HEK293 (cell line): ENCODE measurements around the gene PCDHA6.

Experiments used
- CTCF ChIP-seq: fragments of 450-650 bp; formaldehyde crosslinking; IDR thresholded peaks from 2 replicates; pipeline ENCODE4 v1.5.1; 2016; ENCODE audit warnings: missing biosample characterization, missing genetic modification characterization
- PBX3 ChIP-seq: sonication (generic); formaldehyde crosslinking; IDR thresholded peaks from 2 replicates; pipeline ENCODE4 v1.8.1; 2022; ENCODE audit warnings: mild to moderate bottlenecking, moderate library complexity, missing genetic modification reagents
- ZNF23 ChIP-seq: fragments of 450-650 bp; formaldehyde crosslinking; IDR thresholded peaks from 2 replicates; pipeline ENCODE4 v1.5.1; 2016; ENCODE audit warnings: missing biosample characterization, missing genetic modification characterization, borderline replicate concordance
- ZNF391 ChIP-seq: fragments of 450-650 bp; formaldehyde crosslinking; IDR thresholded peaks from 2 replicates; pipeline ENCODE4 v1.5.1; 2016; ENCODE audit warnings: low read depth, missing biosample characterization, missing genetic modification characterization, borderline replicate concordance

- TF ChIP-seq ZNF391 (tag by site-specific recombination): no peak
- no peak for TF ChIP-seq PBX3 (CRISPR knock-in tag)
- no peak for TF ChIP-seq CTCF (tag by site-specific recombination)
- TF ChIP-seq ZNF23 (tag by site-specific recombination): no peak
Observed at GRCh38 chr5:140855772-140856674, 28.3 kb downstream of the PCDHA6 start, which contains the start of gene PCDHA10.
